HepG2 (cell line): ENCODE measurements around the gene TBCB.

Source experiments
- KAT2B ChIP-seq: fragments of 150-350 bp; IDR thresholded peaks from 2 replicates; pipeline ENCODE4 v1.6.1; 2014; ENCODE audit warnings: low read depth, low read length, borderline replicate concordance
- PHF20 ChIP-seq: sonication (generic); formaldehyde crosslinking; IDR thresholded peaks from 2 replicates; pipeline ENCODE4 v1.5.0; 2020; ENCODE audit warnings: mild to moderate bottlenecking, missing genetic modification reagents
- RAD21 ChIP-seq: fragments of 450-650 bp; formaldehyde crosslinking; IDR thresholded peaks from 2 replicates; pipeline ENCODE4 v1.5.0; 2020; ENCODE audit warnings: mild to moderate bottlenecking
- TBP ChIP-seq: sonication (generic); formaldehyde crosslinking; IDR thresholded peaks from 2 replicates; pipeline ENCODE4 v1.5.0; 2020; ENCODE audit warnings: missing genetic modification reagents
- ZNF552 ChIP-seq: sonication (generic); formaldehyde crosslinking; IDR thresholded peaks from 2 replicates; pipeline ENCODE4 v1.9.0; 2022; ENCODE audit warnings: missing genetic modification reagents, mild to moderate bottlenecking, borderline replicate concordance
- ZNF777 ChIP-seq: sonication (generic); formaldehyde crosslinking; IDR thresholded peaks from 2 replicates; pipeline ENCODE4 v1.4.0; 2020; ENCODE audit warnings: missing genetic modification reagents
- TF ChIP-seq, protein P1 (sequence below): sonication (generic); formaldehyde crosslinking; IDR thresholded peaks from 2 replicates; pipeline ENCODE4 v1.9.0; 2022; ENCODE audit warnings: missing genetic modification reagents, mild to moderate bottlenecking, borderline replicate concordance

DNA sequence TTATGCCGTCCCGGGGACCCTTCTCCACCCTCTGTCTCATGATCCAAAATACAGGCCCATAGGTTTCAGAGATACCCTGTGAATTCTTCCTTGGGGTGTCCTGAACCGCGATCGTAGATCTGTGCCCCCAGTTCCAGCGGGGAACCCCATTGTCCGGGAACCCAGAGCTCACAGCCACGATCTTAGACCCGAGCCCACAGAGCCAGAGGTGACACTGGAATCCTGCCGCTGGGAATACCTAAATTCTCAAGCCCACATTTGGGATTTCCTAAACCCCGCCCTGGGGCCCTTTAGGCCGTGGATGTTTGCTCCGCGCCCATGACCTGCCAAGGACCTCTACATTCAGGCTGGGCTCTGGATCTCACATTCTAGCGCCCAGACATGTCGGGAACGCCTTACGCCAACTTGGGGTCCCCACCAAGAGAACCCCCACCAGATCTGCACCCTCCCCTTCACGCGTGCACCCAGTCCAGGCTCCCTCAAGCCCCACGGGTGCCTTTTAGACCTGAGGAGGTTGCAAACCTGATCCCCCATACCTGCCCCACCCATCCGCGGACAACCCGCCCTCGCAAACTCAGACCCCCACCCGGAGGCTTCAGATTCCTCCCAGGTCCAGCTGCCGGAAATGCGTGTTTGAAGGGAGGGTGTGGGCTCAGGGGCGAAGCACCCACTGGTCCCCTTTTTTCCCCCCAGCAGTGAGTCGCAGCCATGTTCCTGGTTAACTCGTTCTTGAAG is 25.2 kb downstream of the TBCB start:
- TF ChIP-seq TBP (CRISPR knock-in tag) (no peak), KAT2B (no peak), RAD21 (CRISPR knock-in tag) (no peak), ZNF552 (CRISPR knock-in tag) (no peak), PHF20 (CRISPR knock-in tag) (no peak), ZNF777 (no peak)
- TF ChIP-seq, protein P1, sequence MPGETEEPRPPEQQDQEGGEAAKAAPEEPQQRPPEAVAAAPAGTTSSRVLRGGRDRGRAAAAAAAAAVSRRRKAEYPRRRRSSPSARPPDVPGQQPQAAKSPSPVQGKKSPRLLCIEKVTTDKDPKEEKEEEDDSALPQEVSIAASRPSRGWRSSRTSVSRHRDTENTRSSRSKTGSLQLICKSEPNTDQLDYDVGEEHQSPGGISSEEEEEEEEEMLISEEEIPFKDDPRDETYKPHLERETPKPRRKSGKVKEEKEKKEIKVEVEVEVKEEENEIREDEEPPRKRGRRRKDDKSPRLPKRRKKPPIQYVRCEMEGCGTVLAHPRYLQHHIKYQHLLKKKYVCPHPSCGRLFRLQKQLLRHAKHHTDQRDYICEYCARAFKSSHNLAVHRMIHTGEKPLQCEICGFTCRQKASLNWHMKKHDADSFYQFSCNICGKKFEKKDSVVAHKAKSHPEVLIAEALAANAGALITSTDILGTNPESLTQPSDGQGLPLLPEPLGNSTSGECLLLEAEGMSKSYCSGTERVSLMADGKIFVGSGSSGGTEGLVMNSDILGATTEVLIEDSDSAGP = no peak; the same call in 1 of the 2 replicates
